Skin epidermis (tissue), 12 donors: ENCODE results near the gene TANC1.

Experiments used
- H3K27ac ChIP-seq, 21 experiments: fragments of 200-600 bp; sonication (generic) in 11 of 21; one replicate each; pipeline ENCODE4 v1.5.0; 2020; ENCODE audit warnings: mild to moderate bottlenecking in 3 of 21, inconsistent platforms in 2 of 21, moderate library complexity in 2 of 21
- H3K4me3 ChIP-seq, 7 experiments: fragments of 200-600 bp; sonication (generic) in 2 of 7; one replicate each; pipeline ENCODE4 v1.5.0; 2020; ENCODE audit warnings: inconsistent platforms in 2 of 7, mild to moderate bottlenecking in 2 of 7, moderate library complexity in 1 of 7

Gene TANC1

GRCh38 chr2:159219394-159219998 lies 251.1 kb downstream of the TANC1 start:
- no peak overlapping the region for H3K4me3 ChIP-seq

DNA sequence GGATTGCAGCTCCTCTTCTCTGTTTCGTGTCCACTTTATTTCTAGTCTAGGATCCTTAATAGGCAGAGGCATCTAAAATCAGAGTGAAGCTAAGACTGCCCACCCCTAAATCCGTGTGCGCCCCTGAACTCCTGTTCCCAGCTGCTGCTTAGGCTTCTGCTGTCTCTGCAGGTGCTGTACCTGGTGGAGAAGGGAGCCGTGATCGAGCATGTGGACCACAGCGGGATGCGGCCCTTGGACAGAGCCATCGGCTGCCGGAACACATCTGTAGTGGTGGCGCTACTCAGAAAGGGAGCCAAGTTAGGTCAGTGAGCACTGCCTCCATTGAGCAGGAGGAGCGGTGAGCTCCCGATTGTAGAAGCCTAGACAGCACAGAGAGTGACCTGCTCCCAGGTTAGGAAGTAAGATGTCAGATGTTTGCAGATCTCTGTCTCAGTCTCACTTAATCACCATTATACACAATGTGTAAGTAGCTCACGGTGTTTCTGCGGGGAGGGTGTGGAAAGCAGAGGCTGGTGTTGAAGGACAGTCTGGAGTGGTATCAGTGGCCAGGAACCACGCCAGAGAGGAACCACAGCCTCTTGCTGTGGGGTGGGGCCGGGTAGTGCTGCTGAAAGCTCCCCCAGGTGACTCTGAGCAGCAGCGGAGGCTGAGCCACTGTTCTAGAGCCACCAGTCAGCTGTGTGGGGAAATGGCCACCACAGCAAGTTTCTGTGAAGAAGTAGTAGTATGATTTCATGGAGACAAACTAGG lies 255.8 kb downstream of the TANC1 start:
- peak overlapping the region in 6 of 21 experiments; percentile 13 to 77 (median 51) for H3K27ac ChIP-seq
- H3K4me3 ChIP-seq: no peak overlapping the region

More at GRCh38 chr2:159219394-159219998, 251.1 kb downstream of the TANC1 start:
- H3K27ac ChIP-seq: no peak overlapping the region

GRCh38 chr2:159225025-159226016 lies 256.9 kb downstream of the TANC1 start:
- H3K27ac ChIP-seq: peak overlapping the region in 10 of 21 experiments; percentile 1 to 77 (median 55)

GRCh38 chr2:159226059-159226461 lies 257.6 kb downstream of the TANC1 start:
- Histone ChIP-seq H3K4me3 (no peak overlapping the region), H3K27ac (peak overlapping the region in 8 of 21 experiments; percentile 13 to 71 (median 55))

More at GRCh38 chr2:159225025-159226016, 256.9 kb downstream of the TANC1 start:
- no peak overlapping the region for H3K4me3 ChIP-seq

- H3K27ac ChIP-seq: peak overlapping the region in 8 of 21 experiments; percentile 13 to 71 (median 58)
- no peak overlapping the region for H3K4me3 ChIP-seq
Measured at GRCh38 chr2:159226608-159227385, 258.4 kb downstream of the TANC1 start.

- Histone ChIP-seq H3K4me3 (no peak overlapping the region), H3K27ac (peak overlapping the region in 14 of 21 experiments; percentile 6 to 68 (median 41))
Measured at GRCh38 chr2:159227467-159227866, 259.0 kb downstream of the TANC1 start.

DNA sequence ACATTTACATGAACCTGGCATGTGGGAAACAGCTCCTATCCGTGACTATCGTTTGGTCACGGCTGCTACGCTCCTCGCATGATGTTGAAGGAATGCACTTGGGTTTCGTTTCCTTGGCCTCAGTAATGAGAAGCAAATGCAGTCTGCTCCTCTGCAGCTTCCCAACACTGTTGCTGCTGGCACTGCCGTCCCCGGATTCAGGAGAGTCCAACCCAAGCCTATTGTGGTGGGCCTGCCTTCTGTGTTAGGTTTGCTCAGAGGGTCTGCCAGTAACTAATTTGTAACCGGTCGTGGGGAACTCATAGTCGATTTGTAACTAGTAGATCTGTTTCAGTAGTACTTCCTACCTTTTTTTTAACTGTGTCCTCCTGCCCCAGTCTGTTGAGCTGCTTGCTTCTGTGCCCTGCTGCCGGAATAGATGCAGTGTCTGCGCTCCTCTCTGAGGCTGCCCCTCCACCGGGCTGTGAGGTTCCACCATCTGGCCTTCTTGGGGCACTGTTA lies 259.7 kb downstream of the TANC1 start:
- Histone ChIP-seq H3K4me3 (no peak overlapping the region), H3K27ac (peak overlapping the region in 15 of 21 experiments; percentile 6 to 68 (median 35))

DNA sequence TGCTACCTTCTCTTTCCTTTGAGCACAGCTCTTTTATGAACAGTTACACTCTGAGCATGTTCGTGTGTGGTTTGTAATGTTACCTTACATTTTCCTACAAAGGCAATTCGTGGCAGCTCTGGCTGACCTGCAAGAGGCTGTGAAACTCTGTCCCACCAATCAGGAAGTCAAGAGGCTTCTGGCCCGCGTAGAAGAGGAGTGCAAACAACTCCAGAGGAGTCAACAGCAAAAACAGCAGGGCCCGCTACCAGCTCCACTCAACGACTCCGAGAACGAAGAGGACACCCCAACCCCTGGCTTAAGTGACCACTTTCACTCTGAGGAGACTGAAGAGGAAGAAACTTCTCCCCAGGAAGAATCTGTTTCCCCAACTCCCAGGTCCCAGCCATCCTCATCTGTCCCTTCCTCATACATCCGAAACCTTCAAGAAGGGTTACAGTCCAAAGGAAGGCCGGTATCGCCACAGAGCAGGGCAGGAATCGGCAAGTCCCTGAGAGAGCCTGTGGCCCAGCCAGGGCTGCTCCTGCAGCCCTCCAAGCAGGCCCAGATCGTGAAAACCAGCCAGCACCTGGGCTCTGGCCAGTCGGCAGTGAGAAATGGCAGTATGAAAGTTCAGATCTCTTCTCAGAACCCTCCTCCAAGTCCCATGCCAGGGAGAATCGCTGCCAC lies 261.2 kb downstream of the TANC1 start:
- Histone ChIP-seq H3K27ac (peak overlapping the region in 1 of 21 experiments; percentile 65), H3K4me3 (no peak overlapping the region)

DNA sequence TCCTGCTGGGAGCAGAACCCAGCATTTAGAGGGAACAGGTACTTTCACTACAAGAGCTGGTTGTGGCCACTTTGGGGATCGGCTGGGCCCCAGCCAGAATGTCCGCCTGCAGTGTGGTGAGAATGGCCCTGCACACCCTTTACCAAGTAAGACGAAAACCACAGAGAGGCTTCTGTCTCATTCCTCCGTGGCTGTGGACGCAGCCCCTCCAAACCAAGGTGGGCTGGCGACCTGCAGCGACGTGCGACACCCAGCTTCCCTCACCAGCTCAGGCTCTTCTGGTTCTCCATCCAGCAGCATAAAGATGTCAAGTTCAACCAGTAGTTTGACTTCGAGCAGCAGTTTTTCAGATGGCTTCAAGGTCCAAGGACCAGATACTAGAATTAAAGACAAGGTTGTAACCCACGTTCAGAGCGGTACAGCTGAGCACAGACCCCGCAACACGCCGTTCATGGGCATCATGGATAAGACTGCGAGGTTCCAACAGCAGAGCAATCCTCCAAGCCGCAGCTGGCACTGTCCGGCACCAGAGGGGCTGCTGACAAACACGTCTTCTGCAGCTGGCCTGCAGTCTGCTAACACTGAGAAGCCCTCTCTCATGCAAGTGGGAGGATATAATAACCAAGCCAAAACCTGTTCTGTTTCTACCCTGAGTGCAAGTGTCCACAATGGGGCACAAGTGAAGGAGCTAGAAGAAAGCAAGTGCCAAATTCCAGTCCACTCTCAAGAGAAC lies 261.9 kb downstream of the TANC1 start:
- Histone ChIP-seq H3K4me3 (no peak overlapping the region), H3K27ac (no peak overlapping the region)

GRCh38 chr2:159232456-159233170 lies 264.2 kb downstream of the TANC1 start:
- Histone ChIP-seq H3K27ac (no peak overlapping the region), H3K4me3 (no peak overlapping the region)

- no peak overlapping the region for H3K27ac ChIP-seq
- H3K4me3 ChIP-seq: no peak overlapping the region
Measured at GRCh38 chr2:159234868-159235267, 266.4 kb downstream of the TANC1 start.

GRCh38 chr2:159243529-159243928 lies 275.1 kb downstream of the TANC1 start:
- no peak overlapping the region for H3K27ac ChIP-seq
- no peak overlapping the region for H3K4me3 ChIP-seq

- Histone ChIP-seq H3K27ac (no peak overlapping the region), H3K4me3 (no peak overlapping the region)
Measured at GRCh38 chr2:159246325-159246988, 278.0 kb downstream of the TANC1 start.

GRCh38 chr2:159249990-159250715 lies 281.7 kb downstream of the TANC1 start:
- Histone ChIP-seq H3K27ac (peak overlapping the region in 18 of 21 experiments; percentile 29 to 82 (median 66)), H3K4me3 (no peak overlapping the region)

DNA sequence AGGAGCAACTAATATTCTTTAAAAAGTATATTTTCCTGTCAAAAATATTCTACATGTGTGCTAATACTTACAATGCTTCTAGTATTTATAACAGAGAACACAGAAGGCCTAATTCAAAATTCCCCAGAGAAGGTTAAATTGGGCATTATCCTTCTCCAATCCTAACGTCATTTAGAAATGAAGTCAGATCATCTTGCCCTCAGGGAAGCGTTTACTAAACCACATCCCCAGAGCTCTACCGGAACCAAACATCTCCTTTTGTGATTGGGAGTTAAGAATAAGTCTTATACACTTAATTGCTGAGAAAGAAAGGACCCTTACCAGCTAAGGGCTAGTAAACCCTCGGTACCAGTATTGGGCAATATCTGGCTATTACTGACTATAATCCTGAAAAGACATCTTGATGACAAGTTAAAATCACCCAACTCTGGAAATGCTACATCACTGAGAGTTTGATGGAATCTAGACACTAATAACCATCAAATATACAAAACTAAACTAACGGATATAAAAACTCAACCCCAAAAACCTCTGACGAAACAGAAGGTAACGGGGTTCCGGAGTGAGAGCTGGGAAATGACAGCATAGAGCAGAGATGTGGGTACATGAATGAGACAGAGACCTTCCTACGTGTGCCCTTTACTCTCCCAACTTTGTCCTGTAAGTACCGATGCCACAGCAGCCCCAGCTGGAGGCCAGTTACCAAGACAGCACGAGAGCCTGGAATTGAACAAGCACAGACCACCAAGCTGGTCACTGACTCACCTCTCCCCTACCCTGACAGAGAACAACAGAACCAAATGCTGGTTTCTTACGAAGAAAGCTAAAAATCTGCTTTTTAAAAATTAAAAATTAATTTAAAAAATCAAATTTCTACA lies 283.1 kb downstream of the TANC1 start:
- peak overlapping the region in 2 of 21 experiments; percentile 41 to 82 for H3K27ac ChIP-seq
- H3K4me3 ChIP-seq: no peak overlapping the region
